Tibial artery (tissue), 4 donors: Measurements from ENCODE around the gene ORC6.

Source experiments
- DNase-seq, 2 donors: peaks; one replicate each; pipeline ENCODE4 v3.0.0-alpha.2; 2019
- H3K27ac ChIP-seq, 2 donors: fragments of 200-600 bp; sonication (generic) in 1 of 2; 1 replicate in 1 of 2; 2 replicates in 1 of 2; pipeline ENCODE4 v1.5.1; 2018 to 2019; ENCODE audit warnings: mild to moderate bottlenecking in 1 of 2
- H3K27me3 ChIP-seq, 2 donors: fragments of 200-600 bp; sonication (generic) in 1 of 2; one replicate each; pipeline versions ENCODE4 v1.5.1 to v1.6.0; 2016 to 2019
- H3K36me3 ChIP-seq, 3 donors: fragments of 200-600 bp; sonication (generic) in 2 of 3; one replicate each; pipeline ENCODE4 v1.5.1; 2016 to 2019; ENCODE audit warnings: mild to moderate bottlenecking in 2 of 3
- H3K4me1 ChIP-seq, 4 donors: fragments of 200-600 bp; sonication (generic) in 2 of 4; 1 replicate in 3 of 4; 2 replicates in 1 of 4; pipeline ENCODE4 v1.5.1; 2016 to 2019
- H3K4me3 ChIP-seq, 2 donors: fragments of 200-600 bp; sonication (generic) in 1 of 2; 1 replicate in 1 of 2; 2 replicates in 1 of 2; pipeline ENCODE4 v1.5.1; 2018 to 2019; ENCODE audit warnings: mild to moderate bottlenecking in 2 of 2
- H3K9me3 ChIP-seq, 3 donors: fragments of 200-600 bp; sonication (generic) in 1 of 3; one replicate each; pipeline ENCODE4 v1.5.1; 2016 to 2019
- intact Hi-C: fragments of 100-400 bp; cut with DNase I; formaldehyde crosslinking; loops from one replicate; pipeline ENCODE4 v1.15.0; 2023; ENCODE audit warnings: low total_unique reads
- TF ChIP-seq, protein P1 (sequence below), 2 experiments: fragments of 200-600 bp in 1 of 2; fragments of 450-650 bp in 1 of 2; IDR thresholded peaks; one replicate each; pipeline ENCODE4 v1.5.1; 2017 to 2019; ENCODE audit warnings: antibody characterized with exemption in 2 of 2, mild to moderate bottlenecking in 1 of 2, moderate library complexity in 1 of 2

The ORC6 gene

DNA sequence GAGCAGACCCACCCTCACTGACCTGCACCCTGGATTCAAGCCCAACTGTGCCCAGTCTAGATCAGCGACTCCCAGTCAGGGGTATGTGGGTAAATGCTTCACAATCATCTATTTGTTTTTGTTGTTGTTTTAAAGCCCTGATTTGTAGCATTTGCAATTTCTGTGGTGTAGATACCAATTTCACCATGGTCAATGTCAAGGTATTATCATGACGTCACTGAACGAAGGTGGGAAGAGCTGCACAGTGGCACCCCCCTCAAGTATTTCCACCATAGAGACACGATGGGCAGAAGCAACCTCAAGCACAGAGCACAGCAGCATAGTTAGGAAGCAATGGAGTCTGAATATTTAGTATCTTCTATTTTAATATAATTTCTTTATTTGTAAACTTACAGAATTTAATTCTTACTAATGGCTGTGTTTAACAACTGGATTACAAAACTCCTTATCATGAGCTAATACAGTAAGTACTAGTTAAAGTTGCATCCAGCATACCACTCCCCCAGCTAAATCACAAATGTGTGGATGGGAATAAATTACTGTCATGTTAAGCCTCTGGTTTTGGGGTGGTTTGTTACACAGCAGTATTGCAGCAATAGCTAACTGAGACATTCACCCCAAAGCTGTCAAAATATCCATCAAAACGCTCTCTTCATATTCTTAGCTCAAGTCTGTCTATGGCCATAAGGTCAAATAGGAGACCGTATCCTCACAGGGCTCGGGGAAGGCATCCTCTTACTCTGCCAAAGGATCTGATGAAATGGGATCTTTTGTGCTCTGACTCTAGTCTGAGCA lies 25.5 kb downstream of the ORC6 start:
- TF ChIP-seq, protein P1, sequence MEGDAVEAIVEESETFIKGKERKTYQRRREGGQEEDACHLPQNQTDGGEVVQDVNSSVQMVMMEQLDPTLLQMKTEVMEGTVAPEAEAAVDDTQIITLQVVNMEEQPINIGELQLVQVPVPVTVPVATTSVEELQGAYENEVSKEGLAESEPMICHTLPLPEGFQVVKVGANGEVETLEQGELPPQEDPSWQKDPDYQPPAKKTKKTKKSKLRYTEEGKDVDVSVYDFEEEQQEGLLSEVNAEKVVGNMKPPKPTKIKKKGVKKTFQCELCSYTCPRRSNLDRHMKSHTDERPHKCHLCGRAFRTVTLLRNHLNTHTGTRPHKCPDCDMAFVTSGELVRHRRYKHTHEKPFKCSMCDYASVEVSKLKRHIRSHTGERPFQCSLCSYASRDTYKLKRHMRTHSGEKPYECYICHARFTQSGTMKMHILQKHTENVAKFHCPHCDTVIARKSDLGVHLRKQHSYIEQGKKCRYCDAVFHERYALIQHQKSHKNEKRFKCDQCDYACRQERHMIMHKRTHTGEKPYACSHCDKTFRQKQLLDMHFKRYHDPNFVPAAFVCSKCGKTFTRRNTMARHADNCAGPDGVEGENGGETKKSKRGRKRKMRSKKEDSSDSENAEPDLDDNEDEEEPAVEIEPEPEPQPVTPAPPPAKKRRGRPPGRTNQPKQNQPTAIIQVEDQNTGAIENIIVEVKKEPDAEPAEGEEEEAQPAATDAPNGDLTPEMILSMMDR (IDR thresholded peaks at IDR 0.05) = no peak

DNA sequence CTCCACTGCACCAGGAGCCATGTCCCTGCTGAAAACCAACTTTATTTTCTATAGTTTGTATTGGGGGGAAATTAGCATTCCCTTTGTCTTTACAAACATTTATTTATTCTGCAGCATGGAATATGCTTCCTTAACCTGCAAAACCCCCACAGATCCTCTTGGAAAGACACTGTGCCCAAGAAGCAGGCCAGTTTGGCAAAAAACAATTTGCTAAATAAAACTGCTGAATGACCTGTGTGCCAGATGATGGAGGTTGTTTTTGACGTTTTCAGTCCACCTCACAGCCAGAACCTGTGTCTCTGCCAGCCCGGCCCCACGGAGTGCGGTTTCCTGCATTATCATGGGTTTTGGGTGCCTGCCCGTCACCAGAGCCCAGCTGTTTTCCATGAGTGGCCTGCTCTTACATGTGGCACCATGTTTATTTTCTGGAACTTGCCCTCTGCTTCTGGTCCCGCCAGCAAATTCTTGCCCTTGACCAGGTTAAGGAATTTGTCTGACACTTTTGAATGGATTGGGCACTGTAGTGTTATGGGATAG lies 26.4 kb downstream of the ORC6 start:
- DNase-seq = no peak
- intact Hi-C loops = no loop called here
- H3K4me1 ChIP-seq = no peaks in the 10 kb centered on the region

More for the DNA sequence above, 25.5 kb downstream of the ORC6 start:
- H3K4me1 ChIP-seq = no peaks in the 10 kb centered on the region
- no peaks in the 10 kb centered on the region for H3K27me3 ChIP-seq
- no peak overlapping the region for H3K27ac ChIP-seq
- no peaks in the 10 kb centered on the region for H3K36me3 ChIP-seq
- no peak overlapping the region for H3K4me3 ChIP-seq
- intact Hi-C loops = no loop called here
- no peaks in the 10 kb centered on the region for H3K9me3 ChIP-seq
- DNase-seq = no peak

DNA sequence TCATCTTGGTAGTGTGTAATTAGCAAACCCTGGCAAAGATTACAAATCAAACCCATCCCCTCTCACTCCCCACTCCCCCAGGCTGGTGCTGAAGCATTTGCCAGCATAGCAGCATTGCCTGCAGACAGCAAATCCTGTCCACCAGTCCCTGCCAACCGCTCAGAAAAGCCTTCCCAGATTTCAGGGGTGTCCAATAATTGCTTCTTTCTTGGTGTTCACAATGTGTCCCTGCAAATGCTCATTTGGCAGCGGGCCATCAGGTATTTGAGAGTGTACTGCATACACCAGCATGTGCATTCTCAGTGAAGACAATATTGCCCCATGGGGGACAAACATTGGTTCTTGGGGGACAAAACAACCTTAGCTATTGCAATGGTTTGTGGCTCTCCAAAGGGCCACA lies 28.2 kb downstream of the ORC6 start:
- H3K4me3 ChIP-seq = no peak overlapping the region
- no peaks in the 10 kb centered on the region for H3K36me3 ChIP-seq
- TF ChIP-seq, protein P1 (IDR thresholded peaks at IDR 0.05) = no peak
- intact Hi-C loops = no loop called here
- H3K27ac ChIP-seq = no peak overlapping the region
- DNase-seq = no peak
- H3K27me3 ChIP-seq = no peaks in the 10 kb centered on the region
- no peaks in the 10 kb centered on the region for H3K4me1 ChIP-seq
- H3K9me3 ChIP-seq = no peaks in the 10 kb centered on the region

More for the DNA sequence above, 26.4 kb downstream of the ORC6 start:
- Histone ChIP-seq H3K9me3 (no peaks in the 10 kb centered on the region), H3K36me3 (no peaks in the 10 kb centered on the region), H3K27ac (no peak overlapping the region), H3K4me3 (no peak overlapping the region), H3K27me3 (no peaks in the 10 kb centered on the region)
- TF ChIP-seq, protein P1 (IDR thresholded peaks at IDR 0.05) = no peak

DNA sequence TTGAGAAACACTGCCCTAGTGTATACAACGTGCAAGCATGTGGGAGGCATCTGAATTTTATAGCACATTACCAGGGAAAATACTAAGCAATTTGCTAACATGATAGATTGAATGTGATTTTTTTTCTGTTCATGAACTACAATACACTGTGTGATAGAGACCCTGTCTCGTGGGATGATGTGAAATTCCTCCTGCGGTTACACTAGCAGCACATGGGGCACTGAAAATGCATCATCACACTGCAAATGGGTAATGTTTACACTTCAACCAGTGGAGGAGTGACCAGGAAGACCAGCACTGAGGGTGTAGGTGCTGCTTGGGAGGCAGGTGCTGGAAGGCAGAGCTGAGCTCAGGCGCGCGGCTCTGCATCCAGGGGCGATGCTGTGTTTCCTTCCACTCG lies 28.8 kb downstream of the ORC6 start:
- intact Hi-C loops = no loop called here
- no peaks in the 10 kb centered on the region for H3K9me3 ChIP-seq
- TF ChIP-seq, protein P1 (IDR thresholded peaks at IDR 0.05) = no peak
- H3K27me3 ChIP-seq = no peaks in the 10 kb centered on the region
- H3K27ac ChIP-seq = no peak overlapping the region
- H3K36me3 ChIP-seq = no peaks in the 10 kb centered on the region
- H3K4me1 ChIP-seq = no peaks in the 10 kb centered on the region
- H3K4me3 ChIP-seq = no peak overlapping the region
- no peak for DNase-seq

DNA sequence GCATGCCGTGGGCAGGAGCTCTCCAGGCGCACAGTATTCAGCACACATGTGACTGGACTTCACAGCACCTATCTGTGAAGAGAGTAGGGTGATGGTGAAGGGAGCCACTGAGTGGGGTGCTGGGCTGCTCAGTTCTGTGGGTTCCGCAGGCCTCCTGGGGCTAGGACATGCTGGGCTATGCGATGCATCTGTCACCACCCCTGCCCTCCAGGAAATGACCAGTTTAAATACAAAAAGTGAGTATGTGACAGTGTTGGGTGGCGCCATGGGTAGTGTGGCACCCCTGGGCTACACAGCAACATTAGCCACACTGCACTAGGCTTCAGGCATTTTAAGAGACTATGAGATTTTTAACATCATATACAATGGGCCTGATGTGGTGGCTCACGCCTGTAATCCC lies 30.1 kb downstream of the ORC6 start:
- intact Hi-C loops = no loop called here
- Histone ChIP-seq H3K27me3 (no peaks in the 10 kb centered on the region), H3K27ac (no peak overlapping the region), H3K4me3 (no peak overlapping the region), H3K36me3 (no peaks in the 10 kb centered on the region), H3K9me3 (no peaks in the 10 kb centered on the region), H3K4me1 (no peaks in the 10 kb centered on the region)
- TF ChIP-seq, protein P1 (IDR thresholded peaks at IDR 0.05) = no peak
- no peak for DNase-seq
